Activated CD8-positive, alpha-beta memory T cell treated with anti-CD3 and anti-CD28 coated beads for 4 hours (primary cell): Measurements from ENCODE around the gene LPIN3.

Source experiments
- DNase-seq, 2 donors: peaks; one replicate each; pipeline ENCODE4 v3.0.0-alpha.2; 2020; ENCODE audit warnings: low read depth in 2 of 2

Gene LPIN3

DNA sequence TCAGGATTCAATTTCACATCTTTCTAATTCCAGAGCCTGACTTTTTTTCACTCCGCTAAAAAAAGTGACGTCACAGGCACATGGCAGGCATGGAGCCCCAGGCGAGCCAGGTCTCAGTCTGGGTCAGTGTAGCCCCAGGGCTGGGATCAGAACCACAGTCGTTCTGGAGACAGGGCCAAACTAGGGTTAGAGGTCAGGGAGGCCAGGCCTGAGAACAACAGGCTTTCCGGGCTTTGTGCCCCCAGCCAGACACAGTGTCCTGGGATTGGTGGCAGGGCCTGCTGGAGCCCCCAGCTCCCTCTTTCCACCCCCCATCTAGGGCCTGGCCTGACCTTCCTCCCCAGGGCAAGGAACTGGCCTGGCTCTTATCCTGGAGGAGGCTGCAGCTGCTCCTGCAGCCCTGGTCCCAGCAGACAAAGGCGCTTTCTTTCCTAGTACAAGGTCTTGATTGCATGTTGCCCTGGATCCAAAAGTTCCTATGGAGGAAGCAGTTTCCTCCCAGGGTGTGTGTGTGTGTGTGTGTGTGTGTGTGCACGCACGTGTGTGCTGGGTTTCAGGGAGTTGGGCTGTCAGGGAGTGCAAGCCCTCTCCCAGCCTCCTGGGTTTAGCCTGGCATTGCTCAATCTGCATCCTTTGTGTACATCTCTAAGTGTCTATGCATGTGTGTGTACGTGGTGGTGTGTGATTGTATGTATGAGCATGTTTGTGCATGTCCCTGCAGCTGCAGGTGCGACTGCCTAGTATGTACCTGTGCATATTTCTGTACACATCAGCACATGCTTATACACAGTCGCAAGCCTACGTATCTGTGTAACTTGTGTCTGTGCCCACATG is 52.5 kb downstream of the LPIN3 start:
- DNase-seq, result no peak

- DNase-seq, result no peak
Measured at GRCh38 chr20:41393705-41394066, 53.1 kb downstream of the LPIN3 start.

DNA sequence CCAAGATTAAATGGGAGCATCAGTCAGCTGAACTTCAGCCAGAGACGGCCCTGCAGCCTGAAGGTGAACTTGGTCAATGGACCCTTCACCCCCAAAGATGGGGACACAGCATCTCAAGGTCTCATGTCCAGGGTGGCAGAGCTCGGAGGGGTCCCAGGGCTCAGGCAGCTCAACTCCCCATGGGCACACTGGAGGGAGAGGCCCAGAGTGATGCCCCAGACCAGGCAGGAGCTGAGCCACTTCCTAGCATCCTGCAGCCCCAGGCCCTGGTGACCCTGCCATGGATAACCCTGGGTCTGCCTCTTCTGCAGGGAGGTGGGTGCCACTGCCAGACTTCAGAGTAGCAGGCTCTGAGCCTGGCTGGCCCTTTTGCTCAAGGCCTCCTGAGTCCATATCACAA is 53.5 kb downstream of the LPIN3 start:
- no peak for DNase-seq

- DNase-seq, result no peak
Measured at GRCh38 chr20:41394931-41395666, 54.5 kb downstream of the LPIN3 start.

DNA sequence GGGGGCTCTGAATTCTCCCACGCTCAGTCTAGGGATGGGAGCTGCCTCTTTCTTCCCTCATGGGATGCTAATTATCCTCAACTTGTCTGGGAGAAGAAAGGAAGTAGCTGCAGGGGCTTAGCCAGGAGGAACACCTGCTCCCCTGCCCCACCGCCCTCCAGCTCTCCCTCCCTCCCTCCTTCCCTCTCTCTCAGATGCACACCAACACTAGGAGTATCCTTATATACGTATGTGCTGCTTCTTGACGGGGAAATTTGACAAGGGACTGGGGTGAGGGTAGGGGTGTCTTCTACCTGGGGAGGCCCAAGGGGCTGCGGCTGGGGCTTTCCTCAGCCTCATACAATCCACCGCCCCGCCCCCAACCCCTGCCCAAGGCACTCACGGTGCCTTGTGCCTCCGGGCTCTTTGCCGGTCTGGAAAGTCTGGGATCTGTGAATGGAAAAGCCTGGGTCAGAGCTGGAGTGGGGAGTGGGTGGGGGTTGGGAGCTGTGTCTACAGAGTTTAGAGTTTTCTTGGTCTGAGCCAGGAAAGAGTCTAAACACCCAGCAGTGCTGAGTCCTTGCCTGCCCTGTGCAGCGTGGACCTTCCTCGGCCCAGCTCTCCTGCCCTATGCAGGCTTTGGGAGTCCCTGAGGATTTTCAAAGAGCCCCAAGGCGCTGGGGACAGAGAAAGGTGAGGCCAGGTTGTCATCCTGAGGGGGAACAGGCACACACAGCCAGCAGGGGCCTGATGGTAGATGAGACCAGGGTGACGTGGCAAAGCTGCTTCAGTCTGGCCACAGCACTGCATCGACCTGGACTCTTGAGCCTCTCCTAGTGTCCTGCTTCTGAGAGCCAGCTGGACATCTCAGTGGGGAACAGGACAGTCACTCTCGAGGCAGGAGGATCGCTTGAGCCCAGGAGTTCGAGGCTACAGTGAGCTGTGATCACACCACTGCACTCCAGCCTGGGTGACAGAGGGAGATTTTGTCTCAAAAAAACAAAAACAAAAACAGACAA is 55.3 kb downstream of the LPIN3 start:
- DNase-seq, result no peak

DNA sequence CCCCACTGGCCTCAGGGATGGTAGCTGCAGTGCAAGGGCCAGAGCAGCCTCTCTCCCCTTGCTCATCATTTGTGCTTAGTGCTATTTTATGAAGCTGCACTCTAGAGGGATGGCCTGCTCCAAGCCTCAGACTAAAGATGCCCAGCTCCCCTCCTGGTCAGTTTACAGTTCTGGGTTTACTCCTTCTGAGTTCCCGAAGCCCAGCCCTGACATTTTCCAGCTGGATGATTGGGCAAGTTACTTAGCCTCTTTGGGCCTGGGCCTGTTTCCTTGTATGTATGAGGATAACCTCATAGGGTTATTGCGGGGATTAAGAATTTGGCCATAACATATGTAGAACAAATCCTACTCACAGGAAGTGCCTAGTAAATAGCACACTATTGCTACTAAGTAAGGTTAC is 57.8 kb downstream of the LPIN3 start:
- DNase-seq, result no peak

DNA sequence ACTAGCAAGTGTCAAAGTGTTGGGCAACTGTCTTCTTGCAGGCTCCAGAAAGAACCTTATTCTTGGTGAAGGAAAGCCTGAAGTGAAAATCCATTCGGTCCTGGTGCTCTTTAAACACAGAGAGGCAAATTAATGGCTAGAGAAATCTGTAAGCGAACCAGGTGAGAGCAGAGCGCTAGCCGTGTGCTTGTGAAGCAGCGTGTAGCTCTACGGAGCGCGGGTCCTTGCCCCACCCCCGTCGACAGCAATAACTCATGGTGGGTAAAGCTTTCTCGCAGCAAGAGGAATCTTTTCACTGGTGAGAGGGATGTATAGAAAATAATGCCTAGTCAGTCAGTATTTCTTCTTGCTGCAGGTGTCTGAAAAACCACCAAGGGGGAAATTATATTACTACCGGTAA is 63.0 kb downstream of the LPIN3 start:
- DNase-seq, result no peak

GRCh38 chr20:41405436-41405835 is 64.8 kb downstream of the LPIN3 start:
- DNase-seq, result no peak

GRCh38 chr20:41406353-41406752 is 65.7 kb downstream of the LPIN3 start:
- no peak for DNase-seq

- no peak for DNase-seq
Measured at GRCh38 chr20:41406896-41407444, 66.3 kb downstream of the LPIN3 start.

DNA sequence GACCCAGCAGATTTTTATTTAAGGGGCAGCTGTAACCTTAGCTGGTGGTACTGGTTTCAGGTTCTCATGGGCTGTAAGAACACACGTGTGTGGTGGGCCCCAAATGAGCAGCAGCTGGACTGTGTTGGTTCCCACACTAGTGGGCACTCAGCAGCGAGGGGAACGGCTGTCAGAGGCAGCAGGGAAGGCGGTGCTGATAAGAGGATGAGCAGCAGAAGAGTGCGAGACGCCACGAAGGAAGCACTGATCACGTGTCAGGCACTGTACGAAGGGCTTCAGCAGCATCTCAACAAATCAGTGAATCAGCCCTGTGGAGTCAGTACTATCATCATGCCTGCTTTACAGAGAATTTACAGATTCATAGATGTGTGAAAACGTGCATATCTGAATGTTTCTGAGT is 67.0 kb downstream of the LPIN3 start:
- no peak for DNase-seq

DNA sequence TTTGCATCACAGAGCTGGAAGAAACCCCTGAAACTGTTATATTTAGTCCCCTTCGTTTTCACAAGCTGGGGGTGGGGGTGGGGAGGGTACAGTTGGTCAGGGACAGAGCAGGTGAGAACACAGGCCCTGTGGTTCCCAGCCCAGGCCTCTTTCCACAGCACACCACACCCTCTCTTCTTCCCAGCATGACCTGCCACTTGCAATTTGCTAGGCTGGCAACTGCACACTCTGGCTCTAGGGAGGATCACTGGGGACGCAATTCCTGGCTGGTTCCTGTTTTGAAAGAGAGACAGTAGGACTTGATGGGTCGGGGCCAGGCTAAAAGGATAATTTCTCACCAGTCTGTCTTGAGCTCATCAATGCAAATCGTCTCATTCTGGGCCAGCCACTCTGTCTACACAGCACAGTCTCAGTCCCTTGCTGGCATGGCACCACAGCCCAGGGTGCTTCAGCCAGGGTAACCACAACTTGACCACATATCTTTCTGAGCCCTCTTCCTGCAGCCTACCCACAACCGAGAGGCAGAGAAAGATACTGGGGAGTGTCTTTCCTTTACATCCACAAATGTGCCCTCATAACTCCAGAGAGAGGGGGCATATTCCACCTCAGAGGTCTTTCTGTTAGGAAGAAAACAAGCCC is 67.7 kb downstream of the LPIN3 start:
- no peak for DNase-seq

GRCh38 chr20:41408986-41409385 is 68.4 kb downstream of the LPIN3 start:
- no peak for DNase-seq
